HepG2 (cell line): ENCODE measurements around the gene LRPPRC. TPM values are rescaled to one million over a fixed set of nuclear protein-coding genes. Genes with fewer than 3 reads are reported as not detected.

Source experiments
- CCAR2 ChIP-seq: fragments of 200-400 bp; formaldehyde crosslinking; optimal IDR thresholded peaks from 2 replicates; pipeline ENCODE3; 2018; ENCODE audit warnings: low read depth, mild to moderate bottlenecking, low read length, moderate library complexity
- CENPX ChIP-seq: sonication (generic); formaldehyde crosslinking; IDR thresholded peaks from 2 replicates; pipeline ENCODE4 v1.9.0; 2021; ENCODE audit warnings: mild to moderate bottlenecking, missing genetic modification reagents, moderate library complexity
- CHD4 ChIP-seq: fragments of 200-600 bp; sonication (generic); IDR thresholded peaks from 2 replicates; pipeline ENCODE4 v1.7.0; 2017; ENCODE audit warnings: mild to moderate bottlenecking, low read length, borderline replicate concordance
- FOXA1 ChIP-seq, 2 experiments: fragments of 450-650 bp in 1 of 2; sonication (generic) in 1 of 2; formaldehyde crosslinking in 1 of 2; IDR thresholded peaks; 2 replicates each; pipeline versions ENCODE4 v1.4.0 to v1.6.1; 2016 to 2020; ENCODE audit warnings: missing genetic modification reagents in 1 of 2
- GMEB1 ChIP-seq: sonication (generic); formaldehyde crosslinking; IDR thresholded peaks from 2 replicates; pipeline ENCODE4 v1.5.1; 2020; ENCODE audit warnings: missing genetic modification reagents, mild to moderate bottlenecking, borderline replicate concordance
- LCORL ChIP-seq, 2 experiments: fragments of 450-650 bp in 1 of 2; sonication (generic) in 1 of 2; formaldehyde crosslinking in 1 of 2; IDR thresholded peaks; 2 replicates each; pipeline versions ENCODE4 v1.5.0 to v1.6.1; 2017 to 2020; ENCODE audit warnings: antibody characterized with exemption in 1 of 2, missing genetic modification reagents in 1 of 2
- NFYB ChIP-seq: sonication (generic); formaldehyde crosslinking; IDR thresholded peaks from 2 replicates; pipeline ENCODE4 v1.4.0; 2020; ENCODE audit warnings: missing genetic modification reagents
- PITX1 ChIP-seq: sonication (generic); formaldehyde crosslinking; IDR thresholded peaks from 2 replicates; pipeline ENCODE4 v1.5.1; 2020; ENCODE audit warnings: mild to moderate bottlenecking, missing genetic modification reagents
- SNAPC4 ChIP-seq: sonication (generic); formaldehyde crosslinking; IDR thresholded peaks from 2 replicates; pipeline ENCODE4 v1.4.0; 2020; ENCODE audit warnings: mild to moderate bottlenecking, missing genetic modification reagents
- SOX13 ChIP-seq, 3 experiments: fragments of 450-650 bp in 1 of 3; sonication (generic) in 1 of 3; formaldehyde crosslinking in 1 of 3; IDR thresholded peaks in 2 of 3; conservative IDR thresholded peaks in 1 of 3; 2 replicates each; pipeline versions ENCODE4 v1.5.0 to v1.6.1; 2016 to 2020; ENCODE audit warnings: antibody characterized with exemption in 1 of 3, mild to moderate bottlenecking in 1 of 3, missing compliant biosample characterization in 1 of 3, missing genetic modification reagents in 1 of 3, moderate library complexity in 1 of 3
- SOX5 ChIP-seq: IDR thresholded peaks from 2 replicates; pipeline ENCODE4 v1.6.1; 2016; ENCODE audit warnings: borderline replicate concordance
- SPEN ChIP-seq: sonication (generic); formaldehyde crosslinking; IDR thresholded peaks from 2 replicates; pipeline ENCODE4 v1.5.1; 2020; ENCODE audit warnings: low read depth, mild to moderate bottlenecking, missing genetic modification reagents
- ZNF441 ChIP-seq: sonication (generic); formaldehyde crosslinking; IDR thresholded peaks from 2 replicates; pipeline ENCODE4 v1.7.0; 2021; ENCODE audit warnings: missing genetic modification reagents, borderline replicate concordance
- ZSCAN22 ChIP-seq: sonication (generic); formaldehyde crosslinking; IDR thresholded peaks from 2 replicates; pipeline ENCODE4 v1.4.0; 2020; ENCODE audit warnings: mild to moderate bottlenecking, missing genetic modification reagents
- polyA plus RNA-seq, 8 experiments: library from polyadenylated mRNA; depleted of rRNA in 3 of 8; stranded (reverse) in 7 of 8; unstranded in 1 of 8; fragments of >200 nt; fragmentation: Illumina TruSeq in 4 of 8; extraction: Trizol in 4 of 8; gene quantifications; 2 replicates each; pipeline versions ENCODE4 v1.2.1 to v1.2.3, GENCODE V29; 2011 to 2016; ENCODE audit warnings: low read depth in 4 of 8, missing spikeins in 1 of 8, mixed read lengths in 1 of 8; ENCODE audit not compliant: insufficient read depth in 1 of 8
- total RNA-seq, 5 experiments: library from RNA; depleted of rRNA; stranded (reverse); fragments of >200 nt; fragmentation: Illumina TruSeq; extraction: Trizol; gene quantifications; 2 replicates each; pipeline ENCODE4 v1.2.3, GENCODE V29; 2016; ENCODE audit warnings: low read depth in 1 of 5
- TF ChIP-seq, protein P1 (sequence below): sonication (generic); formaldehyde crosslinking; IDR thresholded peaks from 2 replicates; pipeline ENCODE4 v1.5.1; 2020; ENCODE audit warnings: missing genetic modification reagents, mild to moderate bottlenecking, borderline replicate concordance
- TF ChIP-seq, protein P2 (sequence below): sonication (generic); formaldehyde crosslinking; IDR thresholded peaks from 2 replicates; pipeline ENCODE4 v1.5.1; 2020; ENCODE audit warnings: missing genetic modification reagents, mild to moderate bottlenecking, borderline replicate concordance
- TF ChIP-seq, protein P3 (sequence below): IDR thresholded peaks from 2 replicates; pipeline ENCODE4 v1.6.1; 2012; ENCODE audit warnings: inconsistent platforms

Gene LRPPRC
- total and polyA plus RNA-seq, 2 of the 13 experiments (the other 11 are each of a cell fraction or from before 2014, with no cell fraction given) = 117 to 167 TPM

GRCh38 chr2:43995733-43996533 is at the start of gene LRPPRC (continued):
- no peak for TF ChIP-seq LCORL (IDR thresholded peaks at IDR 0.05)
- no peak for TF ChIP-seq LCORL (CRISPR knock-in tag; IDR thresholded peaks at IDR 0.05)
- TF ChIP-seq ZNF441 (CRISPR knock-in tag) = no peak
- TF ChIP-seq ZSCAN22 (CRISPR knock-in tag) = no peak
- TF ChIP-seq SPEN (CRISPR knock-in tag) = peak; percentile 76
- TF ChIP-seq, protein P1, sequence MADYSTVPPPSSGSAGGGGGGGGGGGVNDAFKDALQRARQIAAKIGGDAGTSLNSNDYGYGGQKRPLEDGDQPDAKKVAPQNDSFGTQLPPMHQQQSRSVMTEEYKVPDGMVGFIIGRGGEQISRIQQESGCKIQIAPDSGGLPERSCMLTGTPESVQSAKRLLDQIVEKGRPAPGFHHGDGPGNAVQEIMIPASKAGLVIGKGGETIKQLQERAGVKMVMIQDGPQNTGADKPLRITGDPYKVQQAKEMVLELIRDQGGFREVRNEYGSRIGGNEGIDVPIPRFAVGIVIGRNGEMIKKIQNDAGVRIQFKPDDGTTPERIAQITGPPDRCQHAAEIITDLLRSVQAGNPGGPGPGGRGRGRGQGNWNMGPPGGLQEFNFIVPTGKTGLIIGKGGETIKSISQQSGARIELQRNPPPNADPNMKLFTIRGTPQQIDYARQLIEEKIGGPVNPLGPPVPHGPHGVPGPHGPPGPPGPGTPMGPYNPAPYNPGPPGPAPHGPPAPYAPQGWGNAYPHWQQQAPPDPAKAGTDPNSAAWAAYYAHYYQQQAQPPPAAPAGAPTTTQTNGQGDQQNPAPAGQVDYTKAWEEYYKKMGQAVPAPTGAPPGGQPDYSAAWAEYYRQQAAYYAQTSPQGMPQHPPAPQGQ (CRISPR knock-in tag) = 0 out of 2 replicates have a peak, but pooled peaks have one; percentile 46
- no peak for TF ChIP-seq SOX13 (IDR thresholded peaks at IDR 0.05)
- TF ChIP-seq SOX13 (CRISPR knock-in tag; conservative IDR thresholded peaks at IDR 0.05 in 1 of 2, IDR thresholded peaks at IDR 0.05 in 1 of 2) = peak; percentile 25 to 64; a peak in 1 of 4 replicates
- no peak for TF ChIP-seq CCAR2
- 0 out of 2 replicates have a peak, but pooled peaks have one; percentile 25 for TF ChIP-seq SNAPC4 (CRISPR knock-in tag)
- TF ChIP-seq CHD4 = no peak
- TF ChIP-seq SOX5 (CRISPR knock-in tag) = peak; percentile 42; the same call in 1 of the 2 replicates
- peak; percentile 26; the same call in 1 of the 2 replicates for TF ChIP-seq NFYB
- TF ChIP-seq, protein P2, sequence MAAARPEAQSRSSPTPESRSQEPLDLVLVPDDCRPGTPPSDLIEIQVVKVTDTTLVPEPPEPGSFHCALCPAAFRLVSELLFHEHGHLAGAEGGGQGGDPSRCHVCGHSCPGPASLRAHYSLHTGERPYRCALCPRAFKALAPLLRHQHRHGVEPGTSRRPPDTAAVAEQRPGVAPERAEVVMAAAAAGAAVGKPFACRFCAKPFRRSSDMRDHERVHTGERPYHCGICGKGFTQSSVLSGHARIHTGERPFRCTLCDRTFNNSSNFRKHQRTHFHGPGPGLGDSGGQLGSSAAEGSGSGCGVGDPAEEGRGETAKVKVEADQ (CRISPR knock-in tag) = peak; percentile 57; the same call in 1 of the 2 replicates
- peak; percentile 75 for TF ChIP-seq PITX1 (CRISPR knock-in tag)
- no peak for TF ChIP-seq FOXA1 (IDR thresholded peaks at IDR 0.05)
- no peak; the same call in none of the 2 replicates for TF ChIP-seq FOXA1 (CRISPR knock-in tag; IDR thresholded peaks at IDR 0.05)
- no peak for TF ChIP-seq CENPX
- TF ChIP-seq, protein P3, sequence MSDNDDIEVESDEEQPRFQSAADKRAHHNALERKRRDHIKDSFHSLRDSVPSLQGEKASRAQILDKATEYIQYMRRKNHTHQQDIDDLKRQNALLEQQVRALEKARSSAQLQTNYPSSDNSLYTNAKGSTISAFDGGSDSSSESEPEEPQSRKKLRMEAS = peak; percentile 98
- TF ChIP-seq GMEB1 = peak; percentile 87
